H1 (cell line): Measurements from ENCODE around the gene CAV1. TPM values are rescaled to one million over a fixed set of nuclear protein-coding genes. Genes with fewer than 3 reads are reported as not detected.

ENCODE experiments used
- CTCF ChIA-PET: fragments of 300-600 bp; sonication (Branson Sonifier 250); formaldehyde crosslinking; loops from one replicate; lab custom pipeline; 2021; ENCODE audit not compliant: partially characterized antibody; lab: Charles Lee
- POLR2A ChIA-PET: fragments of 300-600 bp; sonication (Branson Sonifier 250); formaldehyde crosslinking; loops from one replicate; lab custom pipeline; 2021; ENCODE audit warnings: inconsistent platforms; ENCODE audit not compliant: partially characterized antibody; lab: Charles Lee
- DNase-seq, 2 experiments: peaks; one replicate each; pipeline versions ENCODE4 v3.0.0 to v3.0.0-alpha.2; 2010 to 2022; ENCODE audit warnings: low spot score in 2 of 2, low read depth in 1 of 2, mixed read lengths in 1 of 2
- FAIRE-seq: peaks from 2 replicates; lab custom pipeline; 2011; peaks lifted over from hg19 to GRCh38; lab: Jason Lieb, UNC
- H2AFZ ChIP-seq: 2 replicates; pipeline ENCODE4 v1.8.1; 2012; ENCODE audit warnings: low read length, inconsistent platforms
- H2AK5ac ChIP-seq: 2 replicates; pipeline ENCODE4 v1.6.1; 2013; ENCODE audit warnings: low read depth, low read length
- H2BK120ac ChIP-seq: replicated peaks from 2 replicates; pipeline ENCODE3; 2013; ENCODE audit warnings: low read depth, low read length, inconsistent platforms
- H2BK12ac ChIP-seq: 2 replicates; pipeline ENCODE4 v1.6.1; 2013; ENCODE audit warnings: low read depth, low read length
- H2BK15ac ChIP-seq: 2 replicates; pipeline ENCODE4 v1.6.1; 2013; ENCODE audit warnings: low read length
- H2BK20ac ChIP-seq: 2 replicates; pipeline ENCODE4 v1.6.1; 2013; ENCODE audit warnings: low read length
- H2BK5ac ChIP-seq: 2 replicates; pipeline ENCODE4 v1.6.1; 2013; ENCODE audit warnings: low read depth, low read length
- H3K14ac ChIP-seq: 2 replicates; pipeline ENCODE4 v1.6.1; 2013; ENCODE audit warnings: inconsistent platforms; ENCODE audit not compliant: insufficient read length
- H3K18ac ChIP-seq: 2 replicates; pipeline ENCODE4 v1.6.1; 2013; ENCODE audit warnings: low read length; ENCODE audit errors: extremely low read depth
- H3K23ac ChIP-seq: 2 replicates; pipeline ENCODE4 v1.6.1; 2013; ENCODE audit warnings: inconsistent platforms; ENCODE audit not compliant: insufficient read length
- H3K23me2 ChIP-seq: 2 replicates; pipeline ENCODE4 v1.6.1; 2013; ENCODE audit warnings: low read depth, low read length
- H3K27ac ChIP-seq: 2 replicates; pipeline ENCODE4 v1.6.1; 2011; ENCODE audit warnings: low read depth, low read length, inconsistent platforms
- H3K27me3 ChIP-seq, 4 experiments: replicated peaks in 1 of 4; 1 replicate in 1 of 4; 2 replicates in 3 of 4; pipeline versions ENCODE4 v1.6.1 to v1.8.1; 2011 to 2013; ENCODE audit warnings: low read length in 3 of 4, mild to moderate bottlenecking in 3 of 4, inconsistent platforms in 2 of 4, mixed read lengths in 2 of 4, moderate library complexity in 1 of 4; ENCODE audit not compliant: control insufficient read depth in 3 of 4, insufficient read depth in 3 of 4; ENCODE audit errors: extremely low read depth in 1 of 4
- H3K36me3 ChIP-seq, 4 experiments: 2 replicates each; pipeline versions ENCODE4 v1.6.1 to v1.8.1; 2011 to 2013; ENCODE audit warnings: mild to moderate bottlenecking in 4 of 4, low read length in 3 of 4, moderate library complexity in 2 of 4, control low read depth in 1 of 4, inconsistent platforms in 1 of 4; ENCODE audit not compliant: insufficient read depth in 4 of 4, control insufficient read depth in 2 of 4
- H3K4ac ChIP-seq: replicated peaks from 2 replicates; pipeline ENCODE3; 2013; ENCODE audit warnings: low read length, low read depth, mixed read lengths, inconsistent platforms; ENCODE audit not compliant: insufficient read length
- H3K4me1 ChIP-seq, 4 experiments: replicated peaks in 1 of 4; 1 replicate in 1 of 4; 2 replicates in 3 of 4; pipeline versions ENCODE4 v1.6.1 to v1.8.1; 2011 to 2013; ENCODE audit warnings: low read length in 3 of 4, inconsistent platforms in 2 of 4, mixed read lengths in 1 of 4; ENCODE audit not compliant: insufficient read depth in 4 of 4, control insufficient read depth in 3 of 4
- H3K4me2 ChIP-seq, 2 experiments: 2 replicates each; pipeline versions ENCODE4 v1.6.1 to v1.8.1; 2011 to 2013; ENCODE audit warnings: low read depth in 2 of 2, low read length in 2 of 2, control low read depth in 1 of 2, inconsistent platforms in 1 of 2, mild to moderate bottlenecking in 1 of 2; ENCODE audit not compliant: insufficient read depth in 1 of 2
- H3K4me3 ChIP-seq, 4 experiments: fragments of 200-600, 300-600 bp in 1 of 4; sonication (generic), shearing (Covaris generic), sonication (Bioruptor Twin) in 1 of 4; 2 replicates each; pipeline versions ENCODE4 v1.5.1 to v1.8.1; 2011 to 2016; ENCODE audit warnings: low read length in 4 of 4, low read depth in 3 of 4, control low read depth in 2 of 4, inconsistent platforms in 2 of 4, mild to moderate bottlenecking in 2 of 4, mixed read lengths in 1 of 4, moderate library complexity in 1 of 4; ENCODE audit not compliant: insufficient read depth in 2 of 4; ENCODE audit errors: extremely low read depth in 1 of 4
- H3K56ac ChIP-seq: replicated peaks from 2 replicates; pipeline ENCODE3; 2013; ENCODE audit warnings: low read depth, mild to moderate bottlenecking, mixed read lengths, low read length, inconsistent platforms; ENCODE audit not compliant: insufficient read length
- H3K79me1 ChIP-seq: 2 replicates; pipeline ENCODE4 v1.6.1; 2013; ENCODE audit warnings: low read depth, low read length, control low read depth
- H3K79me2 ChIP-seq, 2 experiments: 2 replicates each; pipeline versions ENCODE4 v1.6.1 to v1.8.1; 2012 to 2013; ENCODE audit warnings: low read length in 2 of 2, mild to moderate bottlenecking in 2 of 2, inconsistent platforms in 1 of 2; ENCODE audit not compliant: insufficient read depth in 2 of 2, control insufficient read depth in 1 of 2
- H3K9ac ChIP-seq, 4 experiments: replicated peaks in 1 of 4; 1 replicate in 1 of 4; 2 replicates in 3 of 4; pipeline versions ENCODE4 v1.6.1 to v1.8.1; 2011 to 2013; ENCODE audit warnings: low read depth in 3 of 4, low read length in 3 of 4, control low read depth in 2 of 4, mild to moderate bottlenecking in 2 of 4, moderate library complexity in 2 of 4, inconsistent platforms in 1 of 4; ENCODE audit errors: extremely low read depth in 1 of 4
- H3K9me3 ChIP-seq, 2 experiments: 2 replicates each; pipeline versions ENCODE4 v1.6.1 to v1.8.1; 2012 to 2013; ENCODE audit warnings: mild to moderate bottlenecking in 2 of 2, moderate library complexity in 2 of 2, control low read depth in 1 of 2, inconsistent platforms in 1 of 2, low read depth in 1 of 2, low read length in 1 of 2, mixed read lengths in 1 of 2; ENCODE audit not compliant: insufficient read depth in 2 of 2
- H4K20me1 ChIP-seq, 2 experiments: replicated peaks in 1 of 2; 2 replicates each; pipeline versions ENCODE3 to v1.8.1; 2011 to 2013; ENCODE audit warnings: inconsistent platforms in 2 of 2, low read length in 2 of 2, mild to moderate bottlenecking in 1 of 2; ENCODE audit not compliant: insufficient read depth in 2 of 2, control insufficient read depth in 1 of 2
- H4K5ac ChIP-seq: 2 replicates; pipeline ENCODE4 v1.6.1; 2013; ENCODE audit warnings: low read length, low read depth, mixed read lengths, inconsistent platforms; ENCODE audit not compliant: insufficient read length
- H4K8ac ChIP-seq: 2 replicates; pipeline ENCODE4 v1.8.0; 2013; ENCODE audit warnings: mild to moderate bottlenecking, moderate library complexity, low read length, inconsistent platforms; ENCODE audit not compliant: insufficient read depth; ENCODE audit errors: extremely low read depth
- H4K91ac ChIP-seq: replicated peaks from 2 replicates; pipeline ENCODE3; 2013; ENCODE audit warnings: low read length, mixed read lengths, inconsistent platforms; ENCODE audit not compliant: insufficient read length
- BCL11A ChIP-seq, 2 experiments: IDR thresholded peaks; one replicate each; pipeline ENCODE4 v1.6.1; 2011; ENCODE audit warnings: low read depth in 2 of 2, low read length in 2 of 2, mild to moderate bottlenecking in 2 of 2
- CEBPB ChIP-seq: IDR thresholded peaks from 2 replicates; pipeline ENCODE4 v1.6.1; 2012; ENCODE audit warnings: low read depth, low read length
- KDM4A ChIP-seq: IDR thresholded peaks from one replicate; pipeline ENCODE4 v1.7.1; 2012; ENCODE audit warnings: low read depth, mild to moderate bottlenecking, moderate library complexity, low read length, inconsistent platforms; ENCODE audit not compliant: severe bottlenecking
- SIN3A ChIP-seq, 2 experiments: IDR thresholded peaks in 1 of 2; conservative IDR thresholded peaks in 1 of 2; 2 replicates each; pipeline ENCODE4 v1.6.1; 2011 to 2012; ENCODE audit warnings: low read length in 2 of 2, improper control_type of control experiment in 1 of 2, low read depth in 1 of 2, mild to moderate bottlenecking in 1 of 2
- WGBS, 2 experiments: shearing (Covaris generic) in 1 of 2; methylation state at CpG; one replicate each; pipeline versions ENCODE4 v1.1.6 to v1.1.7; 2013 to 2015; ENCODE audit warnings: low lambda C conversion rate in 2 of 2, mixed read lengths in 2 of 2, inconsistent platforms in 1 of 2, low coverage in 1 of 2, missing lambda C conversion rate in 1 of 2; ENCODE audit not compliant: insufficient replicate concordance in 2 of 2, insufficient coverage in 1 of 2, insufficient read length in 1 of 2; ENCODE audit errors: extremely low coverage in 1 of 2, missing lambda C conversion rate in 1 of 2; 5-methylcytosine and 5-hydroxymethylcytosine counted together
- long read RNA-seq, 2 experiments: library from RNA in 1 of 2; library from capped mRNA in 1 of 2; stranded (forward); transcript quantifications; one replicate each; pipeline ENCODE4 v2.0.0, GENCODE V29; 2021; ENCODE audit warnings: inconsistent platforms in 1 of 2
- polyA minus RNA-seq, 3 experiments: library from RNA; depleted of rRNA, polyadenylated mRNA; stranded (reverse); fragments of >200 nt; gene quantifications; 1 replicate in 2 of 3; 2 replicates in 1 of 3; pipeline ENCODE4 v1.2.3, GENCODE V29; 2011
- polyA plus RNA-seq, 7 experiments: library from polyadenylated mRNA; depleted of rRNA in 3 of 7; stranded (reverse) in 5 of 7; unstranded in 2 of 7; fragments of >200 nt in 5 of 7; fragments of 200-250 nt in 2 of 7; gene quantifications; 1 replicate in 5 of 7; 2 replicates in 1 of 7; 4 replicates in 1 of 7; pipeline versions ENCODE4 v1.2.1 to v1.2.3, GENCODE V29; 2011 to 2013; ENCODE audit warnings: missing spikeins in 2 of 7, mixed read lengths in 2 of 7
- total RNA-seq: library from RNA; stranded (reverse); fragmentation: NEBNext Ultra II Directional; extraction: Animal tissue kit (Norgen Biotek cat#: 25700); gene quantifications from 2 replicates; pipeline ENCODE4 v1.2.1, GENCODE V29; 2021
- TF ChIP-seq, protein P1 (sequence below): IDR thresholded peaks from 2 replicates; pipeline ENCODE4 v1.6.1; 2012; ENCODE audit warnings: inconsistent platforms

The CAV1 gene, protein sequence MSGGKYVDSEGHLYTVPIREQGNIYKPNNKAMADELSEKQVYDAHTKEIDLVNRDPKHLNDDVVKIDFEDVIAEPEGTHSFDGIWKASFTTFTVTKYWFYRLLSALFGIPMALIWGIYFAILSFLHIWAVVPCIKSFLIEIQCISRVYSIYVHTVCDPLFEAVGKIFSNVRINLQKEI
- total RNA-seq = 21.8 and 22.8 TPM in 2 replicates
- polyA plus RNA-seq (2011; rRNA removed) = 16.3 and 19.2 TPM in 2 replicates
- 13.6 TPM for polyA plus RNA-seq (2011; cell fraction: cytosol; rRNA removed)
- 11.5 TPM for polyA plus RNA-seq (2011; cell fraction: nucleus; rRNA removed)
- polyA plus RNA-seq (2012, experiment 1 of 2) = 6.4 to 9.2 TPM (median 7.0 TPM) in 4 replicates
- polyA plus RNA-seq (2012, experiment 2 of 2) = 2.5 TPM
- polyA plus RNA-seq (2013, experiment 1 of 2) = 31.4 TPM
- polyA plus RNA-seq (2013, experiment 2 of 2) = 38.8 TPM
- 22.0 and 22.1 TPM in 2 replicates for polyA minus RNA-seq (2011; rRNA and poly(A)+ RNA removed)
- polyA minus RNA-seq (2011; cell fraction: cytosol; rRNA and poly(A)+ RNA removed) = 2.6 TPM
- 11.8 TPM for polyA minus RNA-seq (2011; cell fraction: nucleus; rRNA and poly(A)+ RNA removed)
- long read RNA-seq, experiment 1, partial matches to known transcripts = 0 of 15 reads
- long read RNA-seq, experiment 1, other reads (novel, unspliced or antisense) = 7 of 15 reads
- long read RNA-seq, experiment 2, transcript CAV1-202 (2 exons, 2,628 nt) = major isoform, 17 of 29 reads
- long read RNA-seq, experiment 2, transcript CAV1-201 (3 exons, 2,704 nt) = minor isoform, 6 of 29 reads
- long read RNA-seq, experiment 2, partial matches to known transcripts = 0 of 29 reads
- long read RNA-seq, experiment 2, other reads (novel, unspliced or antisense) = 2 of 29 reads

DNA sequence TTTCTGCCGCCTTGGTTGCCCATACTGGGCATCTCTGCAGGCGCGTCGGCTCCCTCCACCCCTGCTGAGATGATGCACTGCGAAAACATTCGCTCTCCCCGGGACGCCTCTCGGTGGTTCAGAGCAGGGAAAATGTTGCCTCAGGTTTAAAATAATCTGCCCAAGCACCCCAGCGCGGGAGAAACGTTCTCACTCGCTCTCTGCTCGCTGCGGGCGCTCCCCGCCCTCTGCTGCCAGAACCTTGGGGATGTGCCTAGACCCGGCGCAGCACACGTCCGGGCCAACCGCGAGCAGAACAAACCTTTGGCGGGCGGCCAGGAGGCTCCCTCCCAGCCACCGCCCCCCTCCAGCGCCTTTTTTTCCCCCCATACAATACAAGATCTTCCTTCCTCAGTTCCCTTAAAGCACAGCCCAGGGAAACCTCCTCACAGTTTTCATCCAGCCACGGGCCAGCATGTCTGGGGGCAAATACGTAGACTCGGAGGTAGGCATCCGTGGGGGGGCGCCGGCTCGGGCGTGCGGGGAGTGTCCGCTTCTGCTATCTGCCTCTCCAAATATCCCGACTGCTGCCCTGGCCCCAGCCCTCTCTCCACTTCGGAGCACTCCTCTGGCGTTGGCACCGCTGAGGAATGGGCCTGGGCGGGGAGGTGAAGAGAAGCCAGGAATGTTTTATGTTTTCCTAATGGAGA is at the start of gene CAV1:
CAV1 (plus strand) TSS at position 428 of the 689 bp plus-strand sequence; CDS start at position 455, 27 bp downstream.
- DNase-seq (peak; percentile 76 to 77), FAIRE-seq (no peak)
- H4K8ac ChIP-seq = peak within 1 kb of the TSS; percentile 79
- peaks cover 19% of the 10 kb centered on the region for H3K23me2 ChIP-seq
- H2AFZ ChIP-seq = peak within 1 kb of the TSS; percentile 16; the same call in 1 of the 2 replicates
- H3K9ac ChIP-seq = no peak within 1 kb of the TSS; a peak in 1 of 7 replicates
- peak within 1 kb of the TSS; percentile 38; the same call in 1 of the 2 replicates for H2BK5ac ChIP-seq
- 1% methylated on average over 30 of the region's 42 CpGs; no CpG with 5 or more reads in 1 of the 2 experiments for WGBS, 2 experiments
- no peak within 1 kb of the TSS for H3K27ac ChIP-seq
- ChIA-PET POLR2A (interaction anchor here (1.6 kb wide), 1 partner anchor 298 kb away, joined by 3 read pairs; no protein-coding TSS in a partner anchor), CTCF (interaction anchor here (1.0 to 6.0 kb wide), 11 partner anchors 12 to 798 kb away, joined by 3 to 54 read pairs (median 8); partner anchors contain the start of genes CAV2 and WNT2)
- no peaks in the 10 kb centered on the region for H3K36me3 ChIP-seq
- peak within 1 kb of the TSS; percentile 72 to 97 (median 73) for H3K4me3 ChIP-seq
- no peak within 1 kb of the TSS for H3K23ac ChIP-seq
- H3K4ac ChIP-seq = peak within 1 kb of the TSS; percentile 61
- peak within 1 kb of the TSS; percentile 81 for H2BK12ac ChIP-seq
- peak within 1 kb of the TSS; percentile 75; the same call in 1 of the 2 replicates for H2BK20ac ChIP-seq
- H3K4me2 ChIP-seq = peak within 1 kb of the TSS; percentile 94 to 99
- H2BK15ac ChIP-seq = no peak within 1 kb of the TSS; the same call in 1 of the 2 replicates
- H2AK5ac ChIP-seq = no peak within 1 kb of the TSS
- no peaks in the 10 kb centered on the region; a peak in 1 of 4 replicates for H3K79me2 ChIP-seq
- H3K18ac ChIP-seq = peak within 1 kb of the TSS; percentile 71
- H3K4me1 ChIP-seq = peaks cover 2 to 12% (median 9%) of the 10 kb centered on the region in 4 experiments; a peak in 5 of 7 replicates
- H3K79me1 ChIP-seq = no peaks in the 10 kb centered on the region
- H3K27me3 ChIP-seq = peaks cover 0 to 20% (median 12%) of the 10 kb centered on the region in 4 experiments; a peak in 6 of 7 replicates
- no peak within 1 kb of the TSS for H3K14ac ChIP-seq
- no peaks in the 10 kb centered on the region for H4K20me1 ChIP-seq
- no peak within 1 kb of the TSS for H2BK120ac ChIP-seq
- H4K5ac ChIP-seq = peak within 1 kb of the TSS; percentile 56
- no peaks in the 10 kb centered on the region for H3K9me3 ChIP-seq
- H4K91ac ChIP-seq = no peak within 1 kb of the TSS
- peak within 1 kb of the TSS; percentile 25 for H3K56ac ChIP-seq
- TF ChIP-seq, protein P1, sequence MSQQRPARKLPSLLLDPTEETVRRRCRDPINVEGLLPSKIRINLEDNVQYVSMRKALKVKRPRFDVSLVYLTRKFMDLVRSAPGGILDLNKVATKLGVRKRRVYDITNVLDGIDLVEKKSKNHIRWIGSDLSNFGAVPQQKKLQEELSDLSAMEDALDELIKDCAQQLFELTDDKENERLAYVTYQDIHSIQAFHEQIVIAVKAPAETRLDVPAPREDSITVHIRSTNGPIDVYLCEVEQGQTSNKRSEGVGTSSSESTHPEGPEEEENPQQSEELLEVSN = peak; percentile 41; the same call in 1 of the 2 replicates
- TF ChIP-seq CEBPB (no peak), SIN3A (conservative IDR thresholded peaks at IDR 0.05 in 1 of 2, IDR thresholded peaks at IDR 0.05 in 1 of 2; ENCODE audit: low read depth in 1 of 2, low read length in 2 of 2) (peak in 1 of 2 experiments; percentile 53; a peak in 1 of 4 replicates), KDM4A (peak; percentile 22), BCL11A (IDR thresholded peaks at IDR 0.05; ENCODE audit: low read depth in 2 of 2, low read length in 2 of 2) (no peak)
